HepG2 (cell line): ENCODE measurements around the gene AGTR2. TPM values are rescaled to one million over a fixed set of nuclear protein-coding genes. Genes with fewer than 3 reads are reported as not detected.

Experiments
- ATAC-seq: fragments of 200-7000 bp; cut with Tn5 transposase; 3 replicates; pipeline ENCODE4 v1.9.1; 2020; ENCODE audit warnings: mild to moderate bottlenecking, moderate library complexity
- BruUV-seq: library from RNA; stranded (reverse); fragments of 400-500 nt; replicated peaks from 2 replicates; lab custom pipeline; 2021; lab: Mats Ljungman, UMichigan
- CTCF ChIA-PET: fragments of 300-600 bp; formaldehyde crosslinking; extraction: SDS; loops from one replicate; lab custom pipeline; 2021; ENCODE audit warnings: low total read pairs, inconsistent platforms, low intra/inter-chr PET ratio; lab: Yijun Ruan, JAX
- POLR2A ChIA-PET: fragments of 350-600 bp; sonication (Branson Sonifier 250); formaldehyde crosslinking; loops from one replicate; lab custom pipeline; 2020; ENCODE audit warnings: antibody characterized with exemption, inconsistent platforms; lab: Yijun Ruan, JAX
- DNase-seq: peaks from one replicate; pipeline ENCODE4 v3.0.0-alpha.2; 2015; ENCODE audit warnings: low spot score
- FAIRE-seq: peaks from 3 replicates; lab custom pipeline; 2011; peaks lifted over from hg19 to GRCh38; lab: Jason Lieb, UNC
- H2AFZ ChIP-seq: one replicate; pipeline ENCODE4 v1.6.1; 2011; ENCODE audit warnings: low read length, inconsistent platforms
- H3K27ac ChIP-seq: fragments of 300-600 bp; 3 replicates; pipeline ENCODE4 v1.8.0; 2011; ENCODE audit warnings: mixed run types, mild to moderate bottlenecking, mixed read lengths, low read length, inconsistent platforms; ENCODE audit not compliant: insufficient read depth; ENCODE audit errors: extremely low read length
- H3K27me3 ChIP-seq, 2 experiments: fragments of 200-600 bp in 1 of 2; 2 replicates in 1 of 2; 3 replicates in 1 of 2; pipeline versions ENCODE4 v1.6.0 to v1.8.0; 2011; ENCODE audit warnings: low read length in 2 of 2, mild to moderate bottlenecking in 2 of 2, moderate library complexity in 2 of 2, inconsistent platforms in 1 of 2; ENCODE audit not compliant: insufficient read depth in 2 of 2, control insufficient read depth in 1 of 2
- H3K36me3 ChIP-seq, 2 experiments: fragments of 200-600 bp in 1 of 2; replicated peaks in 1 of 2; 2 replicates in 1 of 2; 3 replicates in 1 of 2; pipeline versions ENCODE4 v1.5.1 to v1.8.0; 2011; ENCODE audit warnings: low read length in 2 of 2, inconsistent platforms in 1 of 2; ENCODE audit not compliant: insufficient read depth in 2 of 2, control insufficient read depth in 1 of 2
- H3K4me1 ChIP-seq: 2 replicates; pipeline ENCODE4 v1.5.1; 2012; ENCODE audit warnings: low read length, inconsistent platforms; ENCODE audit not compliant: insufficient read depth
- H3K4me2 ChIP-seq: 2 replicates; pipeline ENCODE4 v1.6.0; 2011; ENCODE audit warnings: low read depth, low read length, inconsistent platforms
- H3K4me3 ChIP-seq, 3 experiments: fragments of 200-600 bp in 1 of 3; sonication (generic), shearing (Covaris generic) in 1 of 3; replicated peaks in 1 of 3; 2 replicates each; pipeline ENCODE4 v1.5.1; 2011 to 2016; ENCODE audit warnings: low read length in 3 of 3, inconsistent platforms in 2 of 3, low read depth in 2 of 3, mild to moderate bottlenecking in 2 of 3, control low read depth in 1 of 3, mixed read lengths in 1 of 3; ENCODE audit not compliant: insufficient read depth in 1 of 3
- H3K79me2 ChIP-seq: one replicate; pipeline ENCODE4 v1.6.1; 2011; ENCODE audit warnings: low read length, inconsistent platforms; ENCODE audit not compliant: insufficient read depth
- H3K9ac ChIP-seq: 2 replicates; pipeline ENCODE4 v1.6.0; 2011; ENCODE audit warnings: mild to moderate bottlenecking, low read depth, low read length, inconsistent platforms; ENCODE audit not compliant: insufficient read depth
- H3K9me3 ChIP-seq: 2 replicates; pipeline ENCODE4 v1.5.1; 2012; ENCODE audit warnings: mild to moderate bottlenecking, low read length
- H4K20me1 ChIP-seq: 2 replicates; pipeline ENCODE4 v1.6.0; 2011; ENCODE audit warnings: inconsistent platforms, mild to moderate bottlenecking, low read length, moderate library complexity; ENCODE audit not compliant: insufficient read depth
- LCORL ChIP-seq, 2 experiments: fragments of 450-650 bp in 1 of 2; sonication (generic) in 1 of 2; formaldehyde crosslinking in 1 of 2; IDR thresholded peaks; 2 replicates each; pipeline versions ENCODE4 v1.5.0 to v1.6.1; 2017 to 2020; ENCODE audit warnings: antibody characterized with exemption in 1 of 2, missing genetic modification reagents in 1 of 2
- ZBTB20 ChIP-seq: sonication (generic); formaldehyde crosslinking; IDR thresholded peaks from 2 replicates; pipeline ENCODE4 v1.8.1; 2023; ENCODE audit warnings: missing genetic modification reagents, low read depth, mild to moderate bottlenecking, borderline replicate concordance
- ZC3H4 ChIP-seq: sonication (generic); formaldehyde crosslinking; IDR thresholded peaks from 2 replicates; pipeline ENCODE4 v1.4.0; 2020; ENCODE audit warnings: missing genetic modification reagents, borderline replicate concordance
- ZNF432 ChIP-seq: sonication (generic); formaldehyde crosslinking; IDR thresholded peaks from 2 replicates; pipeline ENCODE4 v1.5.0; 2020; ENCODE audit warnings: missing genetic modification reagents, mild to moderate bottlenecking, borderline replicate concordance
- ZNF703 ChIP-seq: sonication (generic); formaldehyde crosslinking; IDR thresholded peaks from 2 replicates; pipeline ENCODE4 v1.5.1; 2020; ENCODE audit warnings: missing genetic modification reagents, mild to moderate bottlenecking, moderate library complexity, borderline replicate concordance
- ZNF790 ChIP-seq: sonication (generic); formaldehyde crosslinking; IDR thresholded peaks from 2 replicates; pipeline ENCODE4 v1.8.0; 2022; ENCODE audit warnings: missing genetic modification reagents, mild to moderate bottlenecking, borderline replicate concordance
- WGBS: methylation state at CpG from one replicate; pipeline ENCODE4 v1.1.6; 2017; ENCODE audit warnings: low lambda C conversion rate; 5-methylcytosine and 5-hydroxymethylcytosine counted together
- in situ Hi-C: cut with HindIII; loops from 2 replicates; pipeline ENCODE4 v1.10.0; 2017; ENCODE audit warnings: low pct_unique_long_range_greater_than_20kb; ENCODE audit not compliant: extremely low pct_ligation_motif_present
- intact Hi-C: fragments of 100-400 bp; cut with micrococcal nuclease; formaldehyde crosslinking; loops from one replicate; pipeline ENCODE4 v1.10.0; 2022; ENCODE audit not compliant: unreplicated experiment
- polyA plus RNA-seq, 8 experiments: library from polyadenylated mRNA; depleted of rRNA in 3 of 8; stranded (reverse) in 7 of 8; unstranded in 1 of 8; fragments of >200 nt; fragmentation: Illumina TruSeq in 4 of 8; extraction: Trizol in 4 of 8; gene quantifications; 2 replicates each; pipeline versions ENCODE4 v1.2.1 to v1.2.3, GENCODE V29; 2011 to 2016; ENCODE audit warnings: low read depth in 4 of 8, missing spikeins in 1 of 8, mixed read lengths in 1 of 8; ENCODE audit not compliant: insufficient read depth in 1 of 8
- total RNA-seq, 5 experiments: library from RNA; depleted of rRNA; stranded (reverse); fragments of >200 nt; fragmentation: Illumina TruSeq; extraction: Trizol; gene quantifications; 2 replicates each; pipeline ENCODE4 v1.2.3, GENCODE V29; 2016; ENCODE audit warnings: low read depth in 1 of 5
- TF ChIP-seq, protein P1 (sequence below): sonication (generic); formaldehyde crosslinking; conservative IDR thresholded peaks from 2 replicates; pipeline ENCODE4 v1.4.0; 2020; ENCODE audit warnings: mild to moderate bottlenecking, missing genetic modification reagents, moderate library complexity
- TF ChIP-seq, protein P2 (sequence below): sonication (generic); formaldehyde crosslinking; IDR thresholded peaks from 2 replicates; pipeline ENCODE4 v1.4.0; 2020; ENCODE audit warnings: mild to moderate bottlenecking, low read depth, missing genetic modification reagents
- TF ChIP-seq, protein P3 (sequence below): sonication (generic); formaldehyde crosslinking; IDR thresholded peaks from 2 replicates; pipeline ENCODE4 v1.8.1; 2023; ENCODE audit warnings: mild to moderate bottlenecking, inconsistent platforms, moderate library complexity, missing genetic modification reagents, borderline replicate concordance
- TF ChIP-seq, protein P4 (sequence below): IDR thresholded peaks from 2 replicates; pipeline ENCODE4 v1.6.1; 2016
- TF ChIP-seq, protein P5 (sequence below): sonication (generic); formaldehyde crosslinking; IDR thresholded peaks from 2 replicates; pipeline ENCODE4 v1.4.0; 2020; ENCODE audit warnings: mild to moderate bottlenecking, missing genetic modification reagents
- TF ChIP-seq, protein P6 (sequence below): sonication (generic); formaldehyde crosslinking; IDR thresholded peaks from 2 replicates; pipeline ENCODE4 v1.8.1; 2023; ENCODE audit warnings: missing genetic modification reagents, mild to moderate bottlenecking, borderline replicate concordance

The AGTR2 gene
- total and polyA plus RNA-seq, 2 of the 13 experiments (the other 11 are each of a cell fraction or from before 2014, with no cell fraction given): not detected

DNA sequence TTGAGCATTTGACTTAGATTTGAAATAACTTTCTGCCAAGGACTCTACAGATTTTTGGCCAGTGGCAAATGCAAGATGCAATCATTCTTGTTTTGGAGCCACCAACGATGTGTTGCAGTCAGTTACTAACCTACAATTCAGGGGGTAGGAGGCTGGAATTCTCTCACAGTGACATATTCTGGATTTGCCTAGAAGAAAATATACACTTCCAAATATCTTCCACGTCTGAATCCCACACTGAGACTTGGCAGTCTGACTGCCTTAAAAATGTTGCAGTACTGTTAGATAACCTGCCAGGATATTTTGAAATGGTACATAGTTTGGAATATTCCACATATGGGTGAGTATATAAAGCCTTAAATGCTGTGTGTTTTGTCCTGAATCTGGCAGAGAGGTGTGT, 27.6 kb upstream of the AGTR2 start (continued):
- TF ChIP-seq, protein P1, sequence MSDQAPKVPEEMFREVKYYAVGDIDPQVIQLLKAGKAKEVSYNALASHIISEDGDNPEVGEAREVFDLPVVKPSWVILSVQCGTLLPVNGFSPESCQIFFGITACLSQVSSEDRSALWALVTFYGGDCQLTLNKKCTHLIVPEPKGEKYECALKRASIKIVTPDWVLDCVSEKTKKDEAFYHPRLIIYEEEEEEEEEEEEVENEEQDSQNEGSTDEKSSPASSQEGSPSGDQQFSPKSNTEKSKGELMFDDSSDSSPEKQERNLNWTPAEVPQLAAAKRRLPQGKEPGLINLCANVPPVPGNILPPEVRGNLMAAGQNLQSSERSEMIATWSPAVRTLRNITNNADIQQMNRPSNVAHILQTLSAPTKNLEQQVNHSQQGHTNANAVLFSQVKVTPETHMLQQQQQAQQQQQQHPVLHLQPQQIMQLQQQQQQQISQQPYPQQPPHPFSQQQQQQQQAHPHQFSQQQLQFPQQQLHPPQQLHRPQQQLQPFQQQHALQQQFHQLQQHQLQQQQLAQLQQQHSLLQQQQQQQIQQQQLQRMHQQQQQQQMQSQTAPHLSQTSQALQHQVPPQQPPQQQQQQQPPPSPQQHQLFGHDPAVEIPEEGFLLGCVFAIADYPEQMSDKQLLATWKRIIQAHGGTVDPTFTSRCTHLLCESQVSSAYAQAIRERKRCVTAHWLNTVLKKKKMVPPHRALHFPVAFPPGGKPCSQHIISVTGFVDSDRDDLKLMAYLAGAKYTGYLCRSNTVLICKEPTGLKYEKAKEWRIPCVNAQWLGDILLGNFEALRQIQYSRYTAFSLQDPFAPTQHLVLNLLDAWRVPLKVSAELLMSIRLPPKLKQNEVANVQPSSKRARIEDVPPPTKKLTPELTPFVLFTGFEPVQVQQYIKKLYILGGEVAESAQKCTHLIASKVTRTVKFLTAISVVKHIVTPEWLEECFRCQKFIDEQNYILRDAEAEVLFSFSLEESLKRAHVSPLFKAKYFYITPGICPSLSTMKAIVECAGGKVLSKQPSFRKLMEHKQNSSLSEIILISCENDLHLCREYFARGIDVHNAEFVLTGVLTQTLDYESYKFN (CRISPR knock-in tag): no peak
- no peak for TF ChIP-seq ZBTB20 (CRISPR knock-in tag)
- TF ChIP-seq, all 625 proteins: peak for 0

DNA sequence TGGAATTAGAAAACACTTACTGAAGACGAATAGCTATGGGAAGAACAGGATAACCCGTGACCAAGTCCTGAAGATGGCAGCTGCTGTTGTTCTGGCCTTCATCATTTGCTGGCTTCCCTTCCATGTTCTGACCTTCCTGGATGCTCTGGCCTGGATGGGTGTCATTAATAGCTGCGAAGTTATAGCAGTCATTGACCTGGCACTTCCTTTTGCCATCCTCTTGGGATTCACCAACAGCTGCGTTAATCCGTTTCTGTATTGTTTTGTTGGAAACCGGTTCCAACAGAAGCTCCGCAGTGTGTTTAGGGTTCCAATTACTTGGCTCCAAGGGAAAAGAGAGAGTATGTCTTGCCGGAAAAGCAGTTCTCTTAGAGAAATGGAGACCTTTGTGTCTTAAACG, 2.4 kb downstream of the AGTR2 start:
- Histone ChIP-seq H3K4me3 (no peak overlapping the region), H3K79me2 (no peaks in the 10 kb centered on the region), H3K4me2 (no peak overlapping the region), H3K9ac (no peak overlapping the region), H3K27ac (no peak overlapping the region), H3K4me1 (no peaks in the 10 kb centered on the region), H2AFZ (no peak overlapping the region), H4K20me1 (no peaks in the 10 kb centered on the region), H3K36me3 (no peaks in the 10 kb centered on the region), H3K9me3 (no peaks in the 10 kb centered on the region), H3K27me3 (no peaks in the 10 kb centered on the region)
- BruUV-seq: no TSS peak
- WGBS: 17% methylated on average over 6 of the region's 9 CpGs
- in situ Hi-C loops: no loop called here
- DNase-seq (no peak), ATAC-seq (no peak), FAIRE-seq (no peak)
- ChIA-PET CTCF (no interaction called here), POLR2A (no interaction called here)
- intact Hi-C loops: no loop called here
- no peak for TF ChIP-seq ZNF703 (CRISPR knock-in tag)
- TF ChIP-seq, protein P2, sequence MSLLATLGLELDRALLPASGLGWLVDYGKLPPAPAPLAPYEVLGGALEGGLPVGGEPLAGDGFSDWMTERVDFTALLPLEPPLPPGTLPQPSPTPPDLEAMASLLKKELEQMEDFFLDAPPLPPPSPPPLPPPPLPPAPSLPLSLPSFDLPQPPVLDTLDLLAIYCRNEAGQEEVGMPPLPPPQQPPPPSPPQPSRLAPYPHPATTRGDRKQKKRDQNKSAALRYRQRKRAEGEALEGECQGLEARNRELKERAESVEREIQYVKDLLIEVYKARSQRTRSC (CRISPR knock-in tag): no peak
- TF ChIP-seq, protein P3, sequence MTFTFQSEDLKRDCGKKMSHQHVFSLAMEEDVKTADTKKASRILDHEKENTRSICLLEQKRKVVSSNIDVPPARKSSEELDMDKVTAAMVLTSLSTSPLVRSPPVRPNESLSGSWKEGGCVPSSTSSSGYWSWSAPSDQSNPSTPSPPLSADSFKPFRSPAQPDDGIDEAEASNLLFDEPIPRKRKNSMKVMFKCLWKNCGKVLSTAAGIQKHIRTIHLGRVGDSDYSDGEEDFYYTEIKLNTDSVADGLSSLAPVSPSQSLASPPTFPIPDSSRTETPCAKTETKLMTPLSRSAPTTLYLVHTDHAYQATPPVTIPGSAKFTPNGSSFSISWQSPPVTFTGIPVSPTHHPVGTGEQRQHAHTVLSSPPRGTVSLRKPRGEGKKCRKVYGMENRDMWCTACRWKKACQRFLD: no peak
- TF ChIP-seq, protein P4, sequence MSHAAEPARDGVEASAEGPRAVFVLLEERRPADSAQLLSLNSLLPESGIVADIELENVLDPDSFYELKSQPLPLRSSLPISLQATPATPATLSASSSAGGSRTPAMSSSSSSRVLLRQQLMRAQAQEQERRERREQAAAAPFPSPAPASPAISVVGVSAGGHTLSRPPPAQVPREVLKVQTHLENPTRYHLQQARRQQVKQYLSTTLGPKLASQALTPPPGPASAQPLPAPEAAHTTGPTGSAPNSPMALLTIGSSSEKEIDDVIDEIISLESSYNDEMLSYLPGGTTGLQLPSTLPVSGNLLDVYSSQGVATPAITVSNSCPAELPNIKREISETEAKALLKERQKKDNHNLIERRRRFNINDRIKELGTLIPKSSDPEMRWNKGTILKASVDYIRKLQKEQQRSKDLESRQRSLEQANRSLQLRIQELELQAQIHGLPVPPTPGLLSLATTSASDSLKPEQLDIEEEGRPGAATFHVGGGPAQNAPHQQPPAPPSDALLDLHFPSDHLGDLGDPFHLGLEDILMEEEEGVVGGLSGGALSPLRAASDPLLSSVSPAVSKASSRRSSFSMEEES (CRISPR knock-in tag): no peak
- TF ChIP-seq ZNF432 (CRISPR knock-in tag): no peak
- TF ChIP-seq, protein P5, sequence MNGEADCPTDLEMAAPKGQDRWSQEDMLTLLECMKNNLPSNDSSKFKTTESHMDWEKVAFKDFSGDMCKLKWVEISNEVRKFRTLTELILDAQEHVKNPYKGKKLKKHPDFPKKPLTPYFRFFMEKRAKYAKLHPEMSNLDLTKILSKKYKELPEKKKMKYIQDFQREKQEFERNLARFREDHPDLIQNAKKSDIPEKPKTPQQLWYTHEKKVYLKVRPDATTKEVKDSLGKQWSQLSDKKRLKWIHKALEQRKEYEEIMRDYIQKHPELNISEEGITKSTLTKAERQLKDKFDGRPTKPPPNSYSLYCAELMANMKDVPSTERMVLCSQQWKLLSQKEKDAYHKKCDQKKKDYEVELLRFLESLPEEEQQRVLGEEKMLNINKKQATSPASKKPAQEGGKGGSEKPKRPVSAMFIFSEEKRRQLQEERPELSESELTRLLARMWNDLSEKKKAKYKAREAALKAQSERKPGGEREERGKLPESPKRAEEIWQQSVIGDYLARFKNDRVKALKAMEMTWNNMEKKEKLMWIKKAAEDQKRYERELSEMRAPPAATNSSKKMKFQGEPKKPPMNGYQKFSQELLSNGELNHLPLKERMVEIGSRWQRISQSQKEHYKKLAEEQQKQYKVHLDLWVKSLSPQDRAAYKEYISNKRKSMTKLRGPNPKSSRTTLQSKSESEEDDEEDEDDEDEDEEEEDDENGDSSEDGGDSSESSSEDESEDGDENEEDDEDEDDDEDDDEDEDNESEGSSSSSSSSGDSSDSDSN (CRISPR knock-in tag): no peak
- TF ChIP-seq ZC3H4 (CRISPR knock-in tag): no peak
- no peak for TF ChIP-seq LCORL (IDR thresholded peaks at IDR 0.05)
- TF ChIP-seq LCORL (CRISPR knock-in tag; IDR thresholded peaks at IDR 0.05): no peak
- TF ChIP-seq ZNF790 (CRISPR knock-in tag): no peak
- TF ChIP-seq, protein P6, sequence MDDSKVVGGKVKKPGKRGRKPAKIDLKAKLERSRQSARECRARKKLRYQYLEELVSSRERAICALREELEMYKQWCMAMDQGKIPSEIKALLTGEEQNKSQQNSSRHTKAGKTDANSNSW: no peak
